Activated B cell treated with CpG ODN at 0.5 μM for 24 hours (primary cell): ENCODE results near the gene NLE1. TPM values are rescaled to one million over a fixed set of nuclear protein-coding genes. Genes with fewer than 3 reads are reported as not detected.
A peak's percentile ranks its signal among the peaks of the same experiment; 100 is the strongest.

Experiments used
- ATAC-seq: fragments of 200-7000 bp; cut with Tn5 transposase; one replicate; pipeline ENCODE4 v1.10.0; 2021; ENCODE audit warnings: low read depth, mild to moderate bottlenecking, moderate library complexity
- CTCF ChIA-PET: fragments of 350-600 bp; sonication (Branson Sonifier 250); formaldehyde crosslinking; loops from one replicate; lab custom pipeline; 2021; ENCODE audit warnings: antibody characterized with exemption; lab: Charles Lee
- POLR2A ChIA-PET: fragments of 350-600 bp; sonication (Branson Sonifier 250); formaldehyde crosslinking; loops from one replicate; lab custom pipeline; 2021; ENCODE audit warnings: antibody characterized with exemption; lab: Charles Lee
- DNase-seq: peaks from one replicate; pipeline ENCODE4 v3.0.0; 2022
- H3K27ac Mint-ChIP-seq: one replicate; pipeline ENCODE4 v1.8.0; 2020; ENCODE audit warnings: mixed read lengths
- H3K27me3 Mint-ChIP-seq: one replicate; pipeline ENCODE4 v1.8.0; 2021; ENCODE audit warnings: mixed read lengths
- H3K36me3 Mint-ChIP-seq: one replicate; pipeline ENCODE4 v1.8.0; 2021; ENCODE audit warnings: low read depth, mixed read lengths
- H3K4me1 Mint-ChIP-seq: one replicate; pipeline ENCODE4 v1.8.0; 2021; ENCODE audit warnings: mixed read lengths
- H3K4me3 Mint-ChIP-seq: one replicate; pipeline ENCODE4 v1.8.0; 2020; ENCODE audit warnings: mild to moderate bottlenecking, mixed read lengths
- H3K9me3 Mint-ChIP-seq: one replicate; pipeline ENCODE4 v1.8.0; 2020; ENCODE audit warnings: mixed read lengths
- intact Hi-C: fragments of 100-400 bp; cut with micrococcal nuclease; formaldehyde crosslinking; loops from one replicate; pipeline ENCODE4 v1.15.1; 2024
- total RNA-seq: library from RNA; stranded (reverse); gene quantifications from 2 replicates; pipeline ENCODE4 v1.2.3, GENCODE V29; 2022
- TF ChIP-seq, protein P1 (sequence below): fragments of 200-600 bp; IDR thresholded peaks from one replicate; pipeline ENCODE4 v1.8.0; 2022; ENCODE audit warnings: antibody characterized with exemption, mild to moderate bottlenecking

The NLE1 gene
- total RNA-seq, 1 donor from 2014 or later, result 26.3 TPM

DNA sequence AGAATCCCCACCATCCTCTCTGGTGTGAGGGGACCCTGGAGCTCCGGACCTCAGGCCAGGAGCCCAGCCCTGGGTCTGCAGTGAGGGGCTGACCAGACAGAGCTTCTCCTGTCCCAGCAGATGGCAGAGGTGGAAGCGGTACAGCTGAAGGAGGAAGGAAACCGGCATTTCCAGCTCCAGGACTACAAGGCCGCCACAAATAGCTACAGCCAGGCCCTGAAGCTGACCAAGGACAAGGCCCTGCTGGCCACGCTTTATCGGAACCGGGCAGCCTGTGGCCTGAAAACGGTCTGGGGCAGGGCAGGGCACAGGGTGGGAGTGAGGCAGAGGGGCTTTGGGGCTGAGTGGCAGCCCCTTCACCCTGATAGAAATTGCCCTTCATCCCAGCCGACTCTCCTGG lies 6.0 kb upstream of the NLE1 start:
- ChIA-PET CTCF (no interaction called here), POLR2A (no interaction called here)
- no peak for DNase-seq
- intact Hi-C loops, result loop anchor here (10.0 kb wide), 1 partner anchor 387 kb away; the partner anchor contains the start of gene SLFN12L
- H3K9me3 Mint-ChIP-seq, result no peaks in the 10 kb centered on the region
- H3K4me3 Mint-ChIP-seq, result no peak overlapping the region
- H3K36me3 Mint-ChIP-seq, result no peaks in the 10 kb centered on the region
- peaks cover 20% of the 10 kb centered on the region for H3K27me3 Mint-ChIP-seq
- TF ChIP-seq, protein P1, sequence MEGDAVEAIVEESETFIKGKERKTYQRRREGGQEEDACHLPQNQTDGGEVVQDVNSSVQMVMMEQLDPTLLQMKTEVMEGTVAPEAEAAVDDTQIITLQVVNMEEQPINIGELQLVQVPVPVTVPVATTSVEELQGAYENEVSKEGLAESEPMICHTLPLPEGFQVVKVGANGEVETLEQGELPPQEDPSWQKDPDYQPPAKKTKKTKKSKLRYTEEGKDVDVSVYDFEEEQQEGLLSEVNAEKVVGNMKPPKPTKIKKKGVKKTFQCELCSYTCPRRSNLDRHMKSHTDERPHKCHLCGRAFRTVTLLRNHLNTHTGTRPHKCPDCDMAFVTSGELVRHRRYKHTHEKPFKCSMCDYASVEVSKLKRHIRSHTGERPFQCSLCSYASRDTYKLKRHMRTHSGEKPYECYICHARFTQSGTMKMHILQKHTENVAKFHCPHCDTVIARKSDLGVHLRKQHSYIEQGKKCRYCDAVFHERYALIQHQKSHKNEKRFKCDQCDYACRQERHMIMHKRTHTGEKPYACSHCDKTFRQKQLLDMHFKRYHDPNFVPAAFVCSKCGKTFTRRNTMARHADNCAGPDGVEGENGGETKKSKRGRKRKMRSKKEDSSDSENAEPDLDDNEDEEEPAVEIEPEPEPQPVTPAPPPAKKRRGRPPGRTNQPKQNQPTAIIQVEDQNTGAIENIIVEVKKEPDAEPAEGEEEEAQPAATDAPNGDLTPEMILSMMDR, result no peak
- no peak overlapping the region for H3K27ac Mint-ChIP-seq
- no peak for ATAC-seq
- no peaks in the 10 kb centered on the region for H3K4me1 Mint-ChIP-seq

DNA sequence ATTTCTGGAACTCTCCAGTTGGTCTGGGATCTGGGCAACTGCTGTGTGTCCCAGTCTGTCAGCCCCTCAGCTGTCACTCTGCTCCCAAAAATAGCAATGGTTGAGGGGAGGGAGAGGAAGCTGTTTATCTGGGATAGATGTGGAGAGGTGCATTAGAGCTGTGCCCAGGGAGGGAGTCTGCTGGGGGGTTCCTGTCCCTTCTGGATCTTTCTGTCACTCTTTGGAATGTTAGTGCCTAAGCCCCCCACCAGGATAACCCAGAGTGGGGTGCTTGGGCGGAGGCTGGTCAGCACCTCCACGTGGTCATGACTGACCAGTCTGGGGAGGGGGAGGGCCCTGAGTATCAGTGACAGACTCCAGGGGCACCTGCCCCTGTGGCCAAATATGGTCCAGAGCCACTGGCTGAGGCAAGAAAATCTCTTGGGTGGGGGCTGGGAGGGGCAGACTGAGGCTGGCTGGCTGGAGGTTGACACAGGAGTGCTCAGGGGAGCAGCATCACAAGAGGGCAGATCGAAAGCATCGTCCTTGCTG lies 5.3 kb upstream of the NLE1 start, which contains the start of gene UNC45B:
Gene UNC45B (plus strand): TSS at position 443 of the 531 bp plus-strand sequence. CDS start 447 bp downstream, outside the sequence.
- intact Hi-C loops, result loop anchor here (10.0 kb wide), 1 partner anchor 387 kb away; the partner anchor contains the start of gene SLFN12L
- Mint-ChIP-seq H3K36me3 (no peaks in the 10 kb centered on the region), H3K4me1 (peaks cover under 1% of the 10 kb centered on the region), H3K27ac (no peak within 1 kb of the TSS), H3K27me3 (peaks cover 14% of the 10 kb centered on the region), H3K4me3 (no peak within 1 kb of the TSS), H3K9me3 (no peaks in the 10 kb centered on the region)
- TF ChIP-seq, protein P1, result no peak
- POLR2A ChIA-PET, result no interaction called here
- CTCF ChIA-PET, result no interaction called here
- DNase-seq (no peak), ATAC-seq (no peak)

DNA sequence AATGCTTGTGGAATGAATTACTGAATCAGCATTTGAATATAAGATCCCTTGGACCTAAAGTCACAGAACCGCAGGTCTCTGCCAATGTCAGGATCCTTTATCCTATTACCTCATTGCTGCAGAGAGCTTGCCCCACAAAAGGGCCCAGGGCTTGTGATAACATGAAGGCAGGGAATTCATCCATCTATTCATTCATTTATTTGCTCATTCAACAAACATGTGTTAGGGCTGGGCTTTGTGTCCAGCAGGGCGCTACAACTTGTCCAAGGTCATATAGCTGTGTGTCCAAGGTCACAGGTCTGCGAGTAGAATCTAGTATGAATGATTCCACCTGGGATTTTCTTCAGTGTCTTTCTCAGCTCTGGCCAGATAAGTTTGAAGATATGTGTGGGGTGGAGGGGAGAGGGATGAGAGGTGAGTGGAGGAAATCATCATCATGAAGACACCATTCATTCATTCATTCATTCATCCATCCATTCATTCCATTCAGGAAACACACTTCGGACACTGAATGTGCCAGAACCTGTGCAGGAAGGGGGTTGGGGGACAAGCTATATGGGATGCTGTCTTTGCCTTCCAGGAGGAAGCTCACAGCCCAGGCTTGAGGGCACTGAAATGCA lies 4.2 kb upstream of the NLE1 start:
- Mint-ChIP-seq H3K27ac (no peak overlapping the region), H3K9me3 (no peaks in the 10 kb centered on the region), H3K27me3 (peaks cover 10% of the 10 kb centered on the region), H3K4me1 (peaks cover 7% of the 10 kb centered on the region), H3K4me3 (no peak overlapping the region), H3K36me3 (no peaks in the 10 kb centered on the region)
- ChIA-PET POLR2A (no interaction called here), CTCF (no interaction called here)
- ATAC-seq (no peak), DNase-seq (no peak)
- TF ChIP-seq, protein P1, result no peak
- intact Hi-C loops, result loop anchor here (10.0 kb wide), 1 partner anchor 388 kb away; the partner anchor contains the start of gene SLFN12L

DNA sequence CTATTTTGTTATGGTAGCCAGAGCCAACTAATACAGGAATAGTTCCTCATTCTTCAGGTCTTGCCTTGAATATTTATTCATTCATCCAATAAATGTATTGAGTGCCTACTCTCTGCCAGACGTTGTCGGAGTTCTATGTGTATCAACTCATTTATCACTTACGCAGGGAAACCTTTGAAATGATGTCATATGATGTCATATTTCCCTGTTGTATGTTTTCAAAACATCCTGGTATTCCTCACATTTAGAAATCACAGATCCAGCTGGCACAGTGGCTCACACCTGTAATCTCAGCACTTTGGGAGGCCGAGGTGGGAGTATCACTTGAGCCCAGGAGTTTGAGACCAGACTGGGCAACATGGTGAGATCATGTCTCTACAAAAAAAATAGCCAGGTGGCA lies 2.7 kb upstream of the NLE1 start:
- POLR2A ChIA-PET, result no interaction called here
- no peaks in the 10 kb centered on the region for H3K36me3 Mint-ChIP-seq
- H3K4me1 Mint-ChIP-seq, result peaks cover 14% of the 10 kb centered on the region
- CTCF ChIA-PET, result no interaction called here
- intact Hi-C loops, result loop anchor here (5.0 to 10.0 kb wide), 2 partner anchors 390 to 432 kb away; partner anchors contain the start of genes PEX12 and SLFN12L
- no peak overlapping the region for H3K27ac Mint-ChIP-seq
- H3K27me3 Mint-ChIP-seq, result peaks cover 6% of the 10 kb centered on the region
- TF ChIP-seq, protein P1, result no peak
- no peak overlapping the region for H3K4me3 Mint-ChIP-seq
- ATAC-seq (no peak), DNase-seq (no peak)
- H3K9me3 Mint-ChIP-seq, result no peaks in the 10 kb centered on the region

DNA sequence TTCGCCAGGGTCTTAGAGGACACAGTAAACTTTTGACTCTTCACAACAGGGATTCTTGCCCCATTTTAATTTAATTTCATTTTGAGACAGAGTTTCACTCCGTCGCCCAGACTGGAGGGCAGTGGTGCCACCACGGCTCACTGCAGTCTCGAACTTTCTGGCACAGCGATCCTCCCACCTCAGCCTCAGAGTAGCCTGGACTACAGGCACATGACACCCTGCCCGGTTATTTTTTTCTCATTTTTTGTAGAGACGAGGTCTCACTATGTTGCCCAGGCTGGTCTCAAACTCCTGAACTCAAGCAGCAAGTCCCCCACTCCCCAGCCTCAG lies 329 bp upstream of the NLE1 start:
- intact Hi-C loops, result loop anchor here (1.0 to 10.0 kb wide), 6 partner anchors 53 to 600 kb away; partner anchors contain the start of genes PEX12, SLFN12L and SLFN5
- H3K4me3 Mint-ChIP-seq, result peak overlapping the region; percentile 87
- TF ChIP-seq, protein P1, result no peak
- peaks cover 14% of the 10 kb centered on the region for H3K4me1 Mint-ChIP-seq
- POLR2A ChIA-PET, result interaction anchor here (0.8 to 1.2 kb wide), 2 partner anchors 23 to 437 kb away, joined by 3 read pairs; no protein-coding TSS in a partner anchor
- CTCF ChIA-PET, result interaction anchor here (0.8 to 2.3 kb wide), 3 partner anchors 23 to 397 kb away, joined by 3 to 6 read pairs (median 4); partner anchors contain the start of gene RAD51D
- peak overlapping the region; percentile 59 for H3K27ac Mint-ChIP-seq
- no peaks in the 10 kb centered on the region for H3K9me3 Mint-ChIP-seq
- peaks cover 2% of the 10 kb centered on the region for H3K27me3 Mint-ChIP-seq
- no peak for ATAC-seq
- no peak for DNase-seq
- peaks cover 18% of the 10 kb centered on the region for H3K36me3 Mint-ChIP-seq
